Large intestine (tissue), 12 donors: ENCODE data around the gene GAL. TPM values are rescaled to one million over a fixed set of nuclear protein-coding genes. Genes with fewer than 3 reads are reported as not detected.
"Not testable (repeated sequence)": the region's sequence is repeated elsewhere in the genome, so short reads cannot be mapped to it uniquely, and the experiment has no call there.

ENCODE experiments used
- DNase-seq, 2 donors: peaks; one replicate each; pipeline versions ENCODE4 v3.0.0 to v3.0.0-alpha.2; 2013
- H3K27ac ChIP-seq: one replicate; pipeline ENCODE4 v1.5.1; 2013; ENCODE audit warnings: low read length
- H3K27me3 ChIP-seq: 2 replicates; pipeline ENCODE4 v1.6.1; 2013; ENCODE audit warnings: low read length; ENCODE audit not compliant: control insufficient read depth, insufficient read depth
- H3K36me3 ChIP-seq: 2 replicates; pipeline ENCODE4 v1.6.1; 2013; ENCODE audit warnings: low read length; ENCODE audit not compliant: control insufficient read depth, insufficient read depth
- H3K4me1 ChIP-seq: one replicate; pipeline ENCODE4 v1.6.1; 2013; ENCODE audit warnings: low read length; ENCODE audit not compliant: control insufficient read depth, insufficient read depth
- H3K4me3 ChIP-seq: one replicate; pipeline ENCODE4 v1.5.1; 2013; ENCODE audit warnings: low read length
- H3K9me3 ChIP-seq: one replicate; pipeline ENCODE4 v1.6.1; 2013; ENCODE audit warnings: mild to moderate bottlenecking, low read depth, low read length, moderate library complexity; ENCODE audit not compliant: control insufficient read depth
- WGBS: methylation state at CpG from one replicate; pipeline ENCODE4 v1.1.5; 2013; ENCODE audit warnings: low lambda C conversion rate; ENCODE audit not compliant: insufficient coverage; 5-methylcytosine and 5-hydroxymethylcytosine counted together
- long read RNA-seq, 11 donors: transcript quantifications; one replicate each; lab custom pipeline, GENCODE V29; 2026
- polyA plus RNA-seq: library from polyadenylated mRNA; unstranded; fragments of 120-200 nt; gene quantifications from one replicate; pipeline ENCODE4 v1.2.1, GENCODE V29; 2013

The GAL gene
- 31.8 TPM for polyA plus RNA-seq
- long read RNA-seq, donor 1, transcript GAL-201 (6 exons, 818 nt), result major isoform, 8 of 8 reads
- long read RNA-seq, donor 1, partial matches to known transcripts, result 0 of 8 reads
- long read RNA-seq, donor 1, other reads (novel, unspliced or antisense), result 0 of 8 reads
- long read RNA-seq, donor 2, transcript GAL-201 (6 exons, 818 nt), result major isoform, 19 of 19 reads
- long read RNA-seq, donor 2, partial matches to known transcripts, result 0 of 19 reads
- long read RNA-seq, donor 2, other reads (novel, unspliced or antisense), result 0 of 19 reads
- long read RNA-seq, donor 3, result 0 reads
- long read RNA-seq, donor 4, result 0 reads
- long read RNA-seq, donor 5, transcript GAL-201 (6 exons, 818 nt), result major isoform, 17 of 22 reads
- long read RNA-seq, donor 5, partial matches to known transcripts, result 5 of 22 reads
- long read RNA-seq, donor 5, other reads (novel, unspliced or antisense), result 0 of 22 reads
- long read RNA-seq, donor 6, transcript GAL-201 (6 exons, 818 nt), result major isoform, 15 of 20 reads
- long read RNA-seq, donor 6, partial matches to known transcripts, result 5 of 20 reads
- long read RNA-seq, donor 6, other reads (novel, unspliced or antisense), result 0 of 20 reads
- long read RNA-seq, donor 7, transcript GAL-201 (6 exons, 818 nt), result major isoform, 36 of 42 reads
- long read RNA-seq, donor 7, partial matches to known transcripts, result 0 of 42 reads
- long read RNA-seq, donor 7, other reads (novel, unspliced or antisense), result 6 of 42 reads
- long read RNA-seq, donor 8, transcript GAL-201 (6 exons, 818 nt), result major isoform, 17 of 17 reads
- long read RNA-seq, donor 8, partial matches to known transcripts, result 0 of 17 reads
- long read RNA-seq, donor 8, other reads (novel, unspliced or antisense), result 0 of 17 reads
- long read RNA-seq, donor 9, transcript GAL-201 (6 exons, 818 nt), result major isoform, 25 of 25 reads
- long read RNA-seq, donor 9, partial matches to known transcripts, result 0 of 25 reads
- long read RNA-seq, donor 9, other reads (novel, unspliced or antisense), result 0 of 25 reads
- long read RNA-seq, donor 10, transcript GAL-201 (6 exons, 818 nt), result major isoform, 15 of 15 reads
- long read RNA-seq, donor 10, partial matches to known transcripts, result 0 of 15 reads
- long read RNA-seq, donor 10, other reads (novel, unspliced or antisense), result 0 of 15 reads
- long read RNA-seq, donor 11, transcript GAL-201 (6 exons, 818 nt), result major isoform, 18 of 18 reads
- long read RNA-seq, donor 11, partial matches to known transcripts, result 0 of 18 reads
- long read RNA-seq, donor 11, other reads (novel, unspliced or antisense), result 0 of 18 reads

DNA sequence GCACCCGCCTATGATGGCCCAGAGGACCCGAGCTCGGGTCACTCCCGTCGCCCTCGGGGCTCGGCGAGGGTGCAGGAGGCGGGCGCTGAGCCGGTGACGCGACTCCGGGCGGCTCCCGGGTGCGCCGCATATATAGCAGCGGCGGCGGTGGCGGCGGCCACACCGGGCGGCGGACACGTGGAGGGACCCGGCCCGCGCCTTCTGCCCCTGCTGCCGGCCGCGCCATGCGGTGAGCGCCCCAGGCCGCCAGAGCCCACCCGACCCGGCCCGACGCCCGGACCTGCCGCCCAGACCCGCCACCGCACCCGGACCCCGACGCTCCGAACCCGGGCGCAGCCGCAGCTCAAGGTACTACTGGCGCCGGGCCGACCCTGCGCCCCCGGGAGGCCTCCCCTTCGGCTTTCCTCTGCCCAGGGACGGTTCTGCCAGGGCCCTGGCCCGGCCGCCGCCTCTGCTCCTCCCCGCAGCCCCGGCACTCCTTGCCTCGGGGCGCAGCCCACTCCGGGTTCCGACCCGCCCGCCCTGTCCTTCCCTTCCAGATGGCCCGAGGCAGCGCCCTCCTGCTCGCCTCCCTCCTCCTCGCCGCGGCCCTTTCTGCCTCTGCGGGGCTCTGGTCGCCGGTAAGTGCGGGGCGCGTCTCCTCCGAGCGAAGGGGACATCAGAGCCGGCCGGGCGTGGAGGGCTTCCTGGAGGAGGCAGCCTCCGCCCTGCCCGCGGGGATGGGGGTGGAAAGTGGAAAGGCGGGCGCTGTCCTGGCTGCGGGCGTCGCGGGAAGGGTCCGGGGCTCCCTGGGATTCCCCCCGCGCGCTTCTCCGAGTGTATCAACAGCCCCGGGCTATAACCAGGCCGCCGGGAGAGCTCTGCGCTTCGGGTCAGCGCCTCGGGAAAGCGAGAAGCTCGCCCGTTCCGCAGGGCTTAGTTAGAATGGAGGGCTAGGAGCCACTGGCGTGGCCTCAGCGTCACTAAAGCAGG, at the start of gene GAL:
TSS of gene GAL (plus strand) at position 160 of the 972 bp plus-strand sequence. CDS start at position 540, 380 bp downstream.
- Histone ChIP-seq H3K4me1 (peaks cover 10% of the 10 kb centered on the region), H3K4me3 (peak within 1 kb of the TSS; percentile 0), H3K27ac (no peak within 1 kb of the TSS), H3K27me3 (peaks cover 55% of the 10 kb centered on the region), H3K9me3 (peaks cover 11% of the 10 kb centered on the region), H3K36me3 (no peaks in the 10 kb centered on the region)
- WGBS, result no CpG with 5 or more reads among the region's 113 CpGs
- DNase-seq, result peak in 1 of 2 donors; percentile 49

DNA sequence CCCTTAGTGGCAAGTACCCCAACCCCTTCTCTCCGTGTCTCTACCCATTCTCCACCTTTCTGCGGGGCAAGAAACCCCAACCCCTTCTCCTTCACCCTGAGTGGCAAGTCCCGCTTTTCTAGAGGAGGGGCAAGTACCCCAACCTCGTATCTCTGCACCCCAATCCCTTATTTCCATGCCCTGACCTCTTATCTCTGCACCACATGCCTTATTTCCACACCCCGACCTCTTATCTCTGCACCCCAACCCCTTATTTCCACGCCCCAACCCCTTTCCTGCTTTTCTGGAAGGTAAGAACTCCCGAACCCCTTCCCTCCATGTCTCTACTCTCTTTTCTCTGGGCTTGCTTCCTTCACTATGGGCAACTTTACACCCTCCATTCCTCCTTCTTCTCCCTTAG, 49.7 kb upstream of the GAL start:
- 45% methylated on average over 3 of the region's 7 CpGs for WGBS
- DNase-seq, H3K36me3 ChIP-seq, H3K4me3 ChIP-seq, H3K9me3 ChIP-seq, H3K27ac ChIP-seq, H3K27me3 ChIP-seq, H3K4me1 ChIP-seq: not testable (repeated sequence)

- not testable (repeated sequence) for H3K9me3 ChIP-seq, H3K27me3 ChIP-seq, H3K36me3 ChIP-seq, H3K27ac ChIP-seq, H3K4me1 ChIP-seq, DNase-seq, H3K4me3 ChIP-seq
- WGBS, result 10% methylated on average over 2 of the region's 7 CpGs
These were observed 49.2 kb upstream of the GAL start for GRCh38 chr11:68635172-68635571.

- not testable (repeated sequence) for H3K4me1 ChIP-seq, H3K27ac ChIP-seq, DNase-seq, H3K4me3 ChIP-seq, H3K36me3 ChIP-seq, H3K9me3 ChIP-seq, H3K27me3 ChIP-seq
- no CpG with 5 or more reads among the region's 10 CpGs for WGBS
These were observed 48.5 kb upstream of the GAL start for GRCh38 chr11:68635883-68636282.

DNA sequence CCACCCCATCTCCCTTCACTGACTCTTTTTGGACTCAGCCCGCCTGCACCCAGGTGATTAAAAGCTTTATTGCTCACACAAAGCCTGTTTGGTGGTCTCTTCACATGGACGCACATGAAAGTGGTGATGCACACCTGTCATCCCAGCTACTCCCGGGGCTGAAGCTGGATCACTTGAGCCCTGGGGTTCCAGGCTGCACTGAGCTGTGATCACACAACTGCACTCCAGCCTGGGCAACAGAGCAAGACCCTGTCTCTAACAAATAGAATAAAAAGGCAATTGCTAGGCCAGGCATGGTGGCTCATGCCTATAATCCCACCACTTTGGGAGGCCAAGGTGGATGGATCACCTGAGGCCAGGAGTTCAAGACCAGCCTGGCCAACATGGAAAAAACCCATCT, 45.0 kb upstream of the GAL start:
- H3K4me3 ChIP-seq, H3K4me1 ChIP-seq, H3K36me3 ChIP-seq, H3K27ac ChIP-seq, H3K9me3 ChIP-seq, H3K27me3 ChIP-seq, DNase-seq: not testable (repeated sequence)
- no CpG with 5 or more reads among the region's 3 CpGs for WGBS

GRCh38 chr11:68641880-68642279, 42.5 kb upstream of the GAL start:
- no CpG with 5 or more reads among the region's 15 CpGs for WGBS

DNA sequence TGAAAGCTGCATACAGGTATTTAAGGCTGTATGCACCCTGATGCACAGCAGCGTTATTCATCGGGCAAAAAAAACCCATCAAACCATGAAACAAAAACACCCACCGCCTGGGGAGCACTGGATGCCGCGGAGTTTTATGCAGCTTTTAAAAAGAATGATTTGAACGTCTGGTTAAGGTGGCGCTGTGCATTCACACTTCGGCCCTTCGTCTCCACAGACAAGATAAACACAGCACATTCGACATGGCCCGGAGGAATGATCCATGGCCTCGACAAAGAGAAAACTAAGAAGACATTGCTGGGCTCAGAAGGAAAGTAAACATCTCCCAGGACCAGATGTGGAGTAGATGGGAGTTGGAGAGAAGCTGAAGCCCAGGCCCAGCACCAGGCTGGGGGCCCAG, 40.8 kb upstream of the GAL start:
- WGBS, result no CpG with 5 or more reads among the region's 12 CpGs

More at GRCh38 chr11:68641880-68642279, 42.5 kb upstream of the GAL start:
- H3K27ac ChIP-seq, result no peak overlapping the region
- H3K36me3 ChIP-seq, result no peaks in the 10 kb centered on the region
- H3K9me3 ChIP-seq, result peaks cover 3% of the 10 kb centered on the region
- no peaks in the 10 kb centered on the region for H3K27me3 ChIP-seq
- H3K4me1 ChIP-seq, result no peaks in the 10 kb centered on the region
- no peak for DNase-seq
- no peak overlapping the region for H3K4me3 ChIP-seq

DNA sequence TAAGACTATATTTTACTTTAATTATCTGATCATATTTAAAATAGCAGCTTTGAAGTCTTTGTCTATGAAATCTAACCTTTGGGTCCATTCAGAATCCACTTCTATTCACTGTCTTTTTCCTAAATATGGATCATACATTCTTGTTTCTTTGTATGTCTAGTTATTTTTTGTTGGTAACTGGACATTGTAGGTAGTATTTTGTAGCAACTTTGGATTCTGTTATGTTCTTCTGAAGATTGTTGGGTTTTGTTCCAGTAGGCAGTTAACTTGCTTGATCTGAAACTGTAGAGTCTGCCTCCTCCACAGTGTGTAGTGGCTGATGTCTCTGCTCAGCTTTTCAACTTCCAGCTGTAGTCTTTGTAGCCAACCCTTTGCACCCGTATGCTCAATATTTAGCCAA, 37.5 kb upstream of the GAL start:
- Histone ChIP-seq H3K27me3 (peaks cover 15% of the 10 kb centered on the region), H3K36me3 (no peaks in the 10 kb centered on the region)
- WGBS, result no CpG with 5 or more reads among the region's 1 CpG

More for the DNA sequence above, 40.8 kb upstream of the GAL start:
- peak in 1 of 2 donors; percentile 25 for DNase-seq
- H3K27ac ChIP-seq, result no peak overlapping the region
- no peaks in the 10 kb centered on the region for H3K36me3 ChIP-seq
- no peak overlapping the region for H3K4me3 ChIP-seq
- peaks cover 3% of the 10 kb centered on the region for H3K27me3 ChIP-seq
- no peaks in the 10 kb centered on the region for H3K4me1 ChIP-seq
- H3K9me3 ChIP-seq, result peaks cover 8% of the 10 kb centered on the region

GRCh38 chr11:68649851-68650555, 34.3 kb upstream of the GAL start:
- H3K4me3 ChIP-seq, result no peak overlapping the region
- no peak overlapping the region for H3K27ac ChIP-seq
- no peak for DNase-seq
- H3K36me3 ChIP-seq, result no peaks in the 10 kb centered on the region
- peaks cover 15% of the 10 kb centered on the region for H3K27me3 ChIP-seq
- WGBS, result no CpG with 5 or more reads among the region's 38 CpGs
- H3K9me3 ChIP-seq, result peaks cover 24% of the 10 kb centered on the region
- H3K4me1 ChIP-seq, result no peaks in the 10 kb centered on the region

More for the DNA sequence above, 37.5 kb upstream of the GAL start:
- H3K4me1 ChIP-seq, result no peaks in the 10 kb centered on the region
- DNase-seq, result no peak
- no peak overlapping the region for H3K4me3 ChIP-seq
- no peak overlapping the region for H3K27ac ChIP-seq
- H3K9me3 ChIP-seq, result peaks cover 10% of the 10 kb centered on the region
